Stimulated activated CD8-positive, alpha-beta memory T cell treated with anti-CD3 and anti-CD28 coated beads, Interleukin-7, amount 100 ng/mL, for 24 hours (primary cell): ENCODE data around the gene SYNGR2.

Experiments
- DNase-seq: peaks from one replicate; pipeline ENCODE4 v3.0.0-alpha.2; 2020; ENCODE audit warnings: low read depth

Gene SYNGR2

GRCh38 chr17:78143214-78144146, 24.9 kb upstream of the SYNGR2 start:
- no peak for DNase-seq

- no peak for DNase-seq
These were observed 24.1 kb upstream of the SYNGR2 start for GRCh38 chr17:78144147-78144719.

GRCh38 chr17:78144736-78145641, 23.4 kb upstream of the SYNGR2 start:
- DNase-seq: no peak

- no peak for DNase-seq
These were observed 21.9 kb upstream of the SYNGR2 start for GRCh38 chr17:78146471-78146869.

- DNase-seq: no peak
These were observed 21.5 kb upstream of the SYNGR2 start for GRCh38 chr17:78146881-78147280.

GRCh38 chr17:78147315-78147998, 20.9 kb upstream of the SYNGR2 start:
- no peak for DNase-seq

GRCh38 chr17:78148286-78149016, 19.9 kb upstream of the SYNGR2 start:
- DNase-seq: no peak

- no peak for DNase-seq
These were observed 16.8 kb upstream of the SYNGR2 start for GRCh38 chr17:78151514-78152008.

- no peak for DNase-seq
These were observed 13.2 kb upstream of the SYNGR2 start for GRCh38 chr17:78154903-78155811.

GRCh38 chr17:78159575-78160158, 8.7 kb upstream of the SYNGR2 start:
- no peak for DNase-seq

- DNase-seq: no peak
These were observed 4.3 kb upstream of the SYNGR2 start for GRCh38 chr17:78163881-78164747.

- DNase-seq: no peak
These were observed 3.4 kb upstream of the SYNGR2 start for GRCh38 chr17:78164748-78165607.

GRCh38 chr17:78166416-78166815, 2.0 kb upstream of the SYNGR2 start:
- no peak for DNase-seq

- DNase-seq: peak; percentile 25
These were observed 767 bp downstream of the SYNGR2 start for GRCh38 chr17:78168903-78169793.

- DNase-seq: no peak
These were observed 2.6 kb downstream of the SYNGR2 start for GRCh38 chr17:78170692-78171590.
